GM21423 (cell line): ENCODE data around the gene IVNS1ABP.

Experiments used
- ATAC-seq: cut with Tn5 transposase; IDR thresholded peaks from one replicate; pipeline ENCODE4 v1.9.1; 2021; ENCODE audit warnings: mild to moderate bottlenecking, moderate library complexity; ENCODE audit not compliant: unreplicated experiment

The IVNS1ABP gene

GRCh38 chr1:185317034-185317885 lies at the start of gene IVNS1ABP:
Gene IVNS1ABP, minus strand, starts transcription at chr1:185317243. Its CDS starts 7,750 bp downstream, at chr1:185309493.
- peak; percentile 71 for ATAC-seq

- no peak for ATAC-seq
Observed at GRCh38 chr1:185365951-185366350, 48.9 kb upstream of the IVNS1ABP start.

GRCh38 chr1:185364528-185364927 lies 47.5 kb upstream of the IVNS1ABP start:
- ATAC-seq = peak; percentile 48

- ATAC-seq = no peak
Observed at GRCh38 chr1:185363205-185363604, 46.2 kb upstream of the IVNS1ABP start.

GRCh38 chr1:185360714-185361113 lies 43.7 kb upstream of the IVNS1ABP start:
- ATAC-seq = no peak

GRCh38 chr1:185358957-185359356 lies 41.9 kb upstream of the IVNS1ABP start:
- no peak for ATAC-seq

GRCh38 chr1:185355947-185356346 lies 38.9 kb upstream of the IVNS1ABP start:
- no peak for ATAC-seq

- no peak for ATAC-seq
Observed at GRCh38 chr1:185353124-185353523, 36.1 kb upstream of the IVNS1ABP start.

GRCh38 chr1:185351734-185352466 lies 34.9 kb upstream of the IVNS1ABP start:
- no peak for ATAC-seq

GRCh38 chr1:185350027-185350442 lies 33.0 kb upstream of the IVNS1ABP start:
- ATAC-seq = no peak

- no peak for ATAC-seq
Observed at GRCh38 chr1:185349556-185349955, 32.5 kb upstream of the IVNS1ABP start.

GRCh38 chr1:185348985-185349384 lies 31.9 kb upstream of the IVNS1ABP start:
- ATAC-seq = no peak

- no peak for ATAC-seq
Observed at GRCh38 chr1:185348296-185348695, 31.3 kb upstream of the IVNS1ABP start.

GRCh38 chr1:185345913-185346720 lies 29.1 kb upstream of the IVNS1ABP start:
- ATAC-seq = no peak

- no peak for ATAC-seq
Observed at GRCh38 chr1:185343306-185343705, 26.3 kb upstream of the IVNS1ABP start.

- no peak for ATAC-seq
Observed at GRCh38 chr1:185342672-185343259, 25.7 kb upstream of the IVNS1ABP start.

GRCh38 chr1:185342017-185342416 lies 25.0 kb upstream of the IVNS1ABP start:
- ATAC-seq = no peak

- no peak for ATAC-seq
Observed at GRCh38 chr1:185341196-185341781, 24.2 kb upstream of the IVNS1ABP start.

GRCh38 chr1:185338719-185339622 lies 21.9 kb upstream of the IVNS1ABP start:
- ATAC-seq = peak; percentile 92
